Thyroid gland (tissue), 4 donors: Measurements from ENCODE around the gene SYCE3. TPM values are rescaled to one million over a fixed set of nuclear protein-coding genes. Genes with fewer than 3 reads are reported as not detected.
A peak's percentile ranks its signal among the peaks of the same experiment; 100 is the strongest.

Experiments
- DNase-seq, 2 donors: peaks; one replicate each; pipeline ENCODE4 v3.0.0-alpha.2; 2019
- H3K27ac ChIP-seq, 3 donors: fragments of 200-600 bp; sonication (generic); 1 replicate in 2 of 3; 2 replicates in 1 of 3; pipeline ENCODE4 v1.5.1; 2016 to 2019; ENCODE audit warnings: mild to moderate bottlenecking in 1 of 3, moderate library complexity in 1 of 3
- H3K27me3 ChIP-seq: fragments of 200-600 bp; sonication (generic); one replicate; pipeline ENCODE4 v1.5.1; 2019
- H3K36me3 ChIP-seq, 2 donors: fragments of 200-600 bp; sonication (generic); one replicate each; pipeline ENCODE4 v1.5.1; 2016 to 2019
- H3K4me1 ChIP-seq, 2 donors: fragments of 200-600 bp; sonication (generic); one replicate each; pipeline ENCODE4 v1.5.1; 2017 to 2019
- H3K4me3 ChIP-seq, 3 donors: fragments of 200-600 bp; sonication (generic); replicated peaks in 1 of 3; 1 replicate in 2 of 3; 2 replicates in 1 of 3; pipeline ENCODE4 v1.5.1; 2016; ENCODE audit warnings: mild to moderate bottlenecking in 1 of 3
- H3K9me3 ChIP-seq: fragments of 200-600 bp; sonication (generic); one replicate; pipeline ENCODE4 v1.5.1; 2017
- POLR2A ChIP-seq, 2 donors: fragments of 450-650 bp; IDR thresholded peaks; one replicate each; pipeline ENCODE4 v1.6.1; 2017; ENCODE audit warnings: antibody characterized with exemption in 2 of 2, mild to moderate bottlenecking in 2 of 2, moderate library complexity in 1 of 2
- WGBS, 2 donors: methylation state at CpG; one replicate each; pipeline ENCODE4 v1.1.5; 2017; 5-methylcytosine and 5-hydroxymethylcytosine counted together
- intact Hi-C: fragments of 100-400 bp; cut with DNase I; formaldehyde crosslinking; loops from one replicate; pipeline ENCODE4 v1.15.1; 2023
- total RNA-seq, 4 donors: library from RNA; depleted of rRNA; stranded (reverse); fragments of >200 nt; gene quantifications; one replicate each; pipeline ENCODE4 v1.2.3, GENCODE V29; 2016
- TF ChIP-seq, protein P1 (sequence below), 6 experiments: fragments of 200-600 bp in 3 of 6; fragments of 450-650 bp in 3 of 6; sonication (generic) in 3 of 6; IDR thresholded peaks; one replicate each; pipeline ENCODE4 v1.5.1; 2016 to 2019; ENCODE audit warnings: antibody characterized with exemption in 6 of 6, mild to moderate bottlenecking in 2 of 6, inconsistent platforms in 1 of 6, moderate library complexity in 1 of 6

Gene SYCE3
- total RNA-seq, 4 donors from 2014 or later = 3.5 to 6.0 (median 4.3) TPM; not detected in 1

DNA sequence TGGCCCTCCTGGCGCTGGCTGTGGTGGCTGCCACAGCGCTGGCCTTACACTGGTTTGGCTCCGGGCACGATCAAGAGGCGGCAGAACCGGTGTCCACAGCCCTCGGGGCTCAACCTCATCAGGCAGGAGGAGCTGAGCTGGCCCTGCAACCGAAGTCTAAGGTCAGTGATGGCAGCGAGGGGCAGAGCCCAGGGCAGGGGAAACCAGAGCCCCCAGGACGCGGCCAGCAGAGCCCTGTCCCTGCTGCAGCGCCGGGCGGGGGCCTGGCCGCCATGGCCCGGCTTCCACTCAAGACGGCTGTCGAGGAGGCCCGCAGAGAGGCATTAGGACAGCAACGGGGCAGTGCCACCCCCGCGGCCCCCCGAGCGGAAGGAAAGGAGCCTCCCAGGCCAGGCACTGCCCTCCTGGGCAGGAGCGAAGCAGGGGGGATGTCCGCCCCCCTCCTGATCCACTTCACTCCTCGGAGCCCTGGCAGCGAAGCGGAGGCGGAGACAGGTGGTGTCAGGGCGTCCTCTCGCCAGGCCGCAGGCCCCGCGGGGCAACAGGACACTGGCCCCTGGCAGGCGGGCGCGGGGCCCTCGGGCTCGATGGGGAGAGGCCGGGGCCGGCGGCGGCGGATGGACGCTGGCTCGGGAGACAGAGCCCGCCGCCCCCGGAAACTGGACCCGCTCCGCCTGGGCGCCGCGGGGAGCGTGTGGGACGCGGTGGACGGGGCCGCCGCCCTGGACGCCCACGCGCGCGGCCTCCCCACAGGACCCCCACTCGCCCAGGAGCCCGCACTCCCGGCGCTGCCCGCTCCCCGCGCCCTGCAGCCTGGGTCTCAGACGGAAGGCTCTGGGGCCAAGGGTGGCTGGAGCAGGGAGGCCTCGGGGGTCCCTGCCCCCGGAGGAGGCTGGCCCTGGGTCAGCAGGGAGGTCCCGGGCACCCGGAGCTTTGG is 16.1 kb downstream of the SYCE3 start:
- DNase-seq = no peak
- intact Hi-C loops = no loop called here
- Histone ChIP-seq H3K36me3 (no peaks in the 10 kb centered on the region), H3K27ac (no peak overlapping the region), H3K4me1 (peaks cover 9 to 28% of the 10 kb centered on the region in 2 donors), H3K4me3 (no peak overlapping the region), H3K9me3 (no peaks in the 10 kb centered on the region), H3K27me3 (no peaks in the 10 kb centered on the region)
- TF ChIP-seq, protein P1, sequence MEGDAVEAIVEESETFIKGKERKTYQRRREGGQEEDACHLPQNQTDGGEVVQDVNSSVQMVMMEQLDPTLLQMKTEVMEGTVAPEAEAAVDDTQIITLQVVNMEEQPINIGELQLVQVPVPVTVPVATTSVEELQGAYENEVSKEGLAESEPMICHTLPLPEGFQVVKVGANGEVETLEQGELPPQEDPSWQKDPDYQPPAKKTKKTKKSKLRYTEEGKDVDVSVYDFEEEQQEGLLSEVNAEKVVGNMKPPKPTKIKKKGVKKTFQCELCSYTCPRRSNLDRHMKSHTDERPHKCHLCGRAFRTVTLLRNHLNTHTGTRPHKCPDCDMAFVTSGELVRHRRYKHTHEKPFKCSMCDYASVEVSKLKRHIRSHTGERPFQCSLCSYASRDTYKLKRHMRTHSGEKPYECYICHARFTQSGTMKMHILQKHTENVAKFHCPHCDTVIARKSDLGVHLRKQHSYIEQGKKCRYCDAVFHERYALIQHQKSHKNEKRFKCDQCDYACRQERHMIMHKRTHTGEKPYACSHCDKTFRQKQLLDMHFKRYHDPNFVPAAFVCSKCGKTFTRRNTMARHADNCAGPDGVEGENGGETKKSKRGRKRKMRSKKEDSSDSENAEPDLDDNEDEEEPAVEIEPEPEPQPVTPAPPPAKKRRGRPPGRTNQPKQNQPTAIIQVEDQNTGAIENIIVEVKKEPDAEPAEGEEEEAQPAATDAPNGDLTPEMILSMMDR (IDR thresholded peaks at IDR 0.05) = no peak
- TF ChIP-seq POLR2A (IDR thresholded peaks at IDR 0.05) = no peak
- 50 to 87% methylated on average over 6 to 12 of the region's 78 CpGs for WGBS, 2 donors

DNA sequence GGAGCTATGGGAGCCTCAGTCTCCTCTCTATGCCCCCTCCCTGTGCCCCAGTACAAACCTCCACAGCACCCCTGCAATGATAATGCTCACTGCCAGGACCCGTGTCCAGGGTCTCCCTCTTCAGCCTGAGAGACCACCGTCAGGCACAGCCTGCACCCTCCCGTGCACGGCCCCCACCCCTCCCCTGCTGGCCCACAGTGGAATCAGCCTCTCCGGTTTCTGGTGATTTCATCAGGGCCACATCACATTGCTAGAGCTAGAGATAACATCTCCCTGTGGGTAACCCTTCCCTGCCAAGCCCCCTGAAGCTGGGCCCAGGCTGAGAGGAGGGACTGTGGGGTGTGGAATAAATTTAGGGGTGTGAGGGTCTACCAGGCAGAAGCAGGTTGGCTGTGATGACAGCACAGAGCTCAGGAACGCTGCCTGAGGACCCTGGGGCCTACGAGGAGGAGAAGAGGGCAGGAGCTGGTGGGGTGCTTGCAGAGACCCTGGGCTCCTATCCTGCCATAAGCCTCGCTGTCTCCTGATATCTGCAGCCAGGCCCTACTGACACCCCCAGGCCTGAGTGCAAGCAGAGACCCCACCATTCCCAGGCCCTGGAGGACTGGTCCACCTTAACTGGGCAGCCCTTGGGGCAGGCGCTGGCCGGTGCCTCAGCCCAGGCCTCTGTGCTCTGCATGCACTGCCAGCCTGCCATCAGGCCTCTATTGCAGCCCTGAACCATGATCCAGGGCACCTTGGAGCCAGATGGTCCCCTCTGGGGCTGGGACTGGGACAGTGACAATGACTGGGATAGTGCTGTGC is 17.0 kb downstream of the SYCE3 start, which contains the start of gene KLHDC7B:
Gene KLHDC7B, plus strand, starts transcription at position 378 of the 804 bp plus-strand sequence. Its CDS starts 345 bp downstream, at position 723.
- Histone ChIP-seq H3K27me3 (no peaks in the 10 kb centered on the region), H3K27ac (peak within 1 kb of the TSS in 2 of 3 donors; percentile 14 to 76), H3K9me3 (no peaks in the 10 kb centered on the region), H3K4me1 (peaks cover 9 to 37% of the 10 kb centered on the region in 2 donors), H3K36me3 (no peaks in the 10 kb centered on the region), H3K4me3 (no peak within 1 kb of the TSS)
- 76 to 77% methylated on average over 7 to 10 of the region's 10 CpGs for WGBS, 2 donors
- intact Hi-C loops = no loop called here
- DNase-seq = no peak
- TF ChIP-seq, protein P1 (IDR thresholded peaks at IDR 0.05) = no peak
- no peak for TF ChIP-seq POLR2A (IDR thresholded peaks at IDR 0.05)

DNA sequence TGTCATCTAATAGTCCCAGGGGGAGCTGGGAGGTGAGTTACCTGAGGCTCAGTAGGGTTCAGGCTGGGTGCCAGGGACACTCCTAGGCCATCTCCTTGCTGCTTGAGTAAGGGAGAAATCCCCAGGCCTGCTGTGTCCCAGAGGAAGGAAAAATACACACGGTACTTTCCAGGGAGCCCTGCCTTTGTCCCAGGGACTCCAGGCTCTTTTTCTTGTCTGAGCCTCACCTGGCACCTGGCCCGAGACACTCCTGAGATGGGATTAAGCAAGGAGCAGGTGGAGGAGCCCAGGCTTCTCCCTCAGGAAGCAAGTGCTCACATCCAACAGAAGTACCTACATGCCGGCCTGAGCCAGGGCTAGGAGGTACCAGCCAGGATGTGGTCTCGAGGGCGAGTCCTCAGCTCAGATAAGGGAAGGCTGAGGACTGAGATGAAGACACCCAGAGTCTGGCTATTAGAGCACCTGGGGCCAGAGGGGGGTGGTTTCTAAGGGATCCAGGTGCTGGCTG is 17.9 kb downstream of the SYCE3 start:
- H3K4me3 ChIP-seq = no peak overlapping the region
- no peaks in the 10 kb centered on the region for H3K27me3 ChIP-seq
- no peaks in the 10 kb centered on the region for H3K36me3 ChIP-seq
- H3K27ac ChIP-seq = peak overlapping the region in 2 of 3 donors; percentile 14 to 76
- peaks cover 12 to 46% of the 10 kb centered on the region in 2 donors for H3K4me1 ChIP-seq
- TF ChIP-seq, protein P1 (IDR thresholded peaks at IDR 0.05) = no peak
- TF ChIP-seq POLR2A (IDR thresholded peaks at IDR 0.05) = no peak
- no peaks in the 10 kb centered on the region for H3K9me3 ChIP-seq
- peak; percentile 64 to 69 for DNase-seq
- intact Hi-C loops = no loop called here
- 62 to 79% methylated on average over 4 to 5 of the region's 5 CpGs for WGBS, 2 donors

DNA sequence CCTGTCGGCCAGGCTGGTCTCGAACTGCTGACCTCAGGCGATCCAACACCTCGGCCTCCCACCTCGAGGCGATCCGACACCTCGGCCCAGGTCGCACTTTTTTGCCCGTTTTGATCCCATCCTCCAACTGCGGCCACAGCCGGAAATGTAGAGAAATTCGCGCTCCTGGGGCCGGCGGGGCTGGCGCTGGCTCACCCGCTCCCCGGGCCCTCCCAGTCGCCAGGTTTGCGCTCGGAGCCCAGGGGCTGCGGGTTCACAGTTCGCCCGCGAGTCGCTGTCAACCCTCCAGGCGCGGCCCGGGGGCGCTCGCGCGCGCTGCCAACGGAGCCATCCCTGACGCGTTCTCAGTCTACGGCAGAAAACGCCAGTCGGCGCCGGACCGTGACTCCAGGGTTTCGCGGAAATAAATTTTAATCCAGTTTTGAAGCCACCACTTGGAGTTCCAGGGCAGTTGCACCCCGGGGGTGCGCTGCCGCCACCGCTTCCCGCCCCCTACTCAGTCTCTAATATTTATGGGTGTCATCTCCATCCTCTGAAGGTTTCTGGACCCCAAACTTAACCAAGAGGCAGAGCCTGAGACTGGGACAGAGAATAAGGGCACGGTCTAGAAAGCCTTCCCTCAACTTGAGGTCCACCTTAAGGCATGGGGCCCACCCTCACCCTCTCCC is 18.5 kb downstream of the SYCE3 start:
- Histone ChIP-seq H3K4me1 (peaks cover 13 to 50% of the 10 kb centered on the region in 2 donors), H3K9me3 (no peaks in the 10 kb centered on the region), H3K4me3 (peak overlapping the region in 1 of 3 donors; percentile 25), H3K27me3 (no peaks in the 10 kb centered on the region), H3K27ac (peak overlapping the region in 2 of 3 donors; percentile 14 to 76), H3K36me3 (no peaks in the 10 kb centered on the region)
- intact Hi-C loops = no loop called here
- WGBS, 2 donors = 6 to 7% methylated on average over 38 to 39 of the region's 52 CpGs
- no peak for TF ChIP-seq POLR2A (IDR thresholded peaks at IDR 0.05)
- TF ChIP-seq, protein P1 (IDR thresholded peaks at IDR 0.05) = peak; percentile 14 to 64 (median 39)
- DNase-seq = peak; percentile 72 to 74
